ELR (cell line): ENCODE results near the gene ST3GAL3.

Experiments used
- DNase-seq: peaks from one replicate; pipeline ENCODE4 v3.0.0-alpha.2; 2015; ENCODE audit warnings: low read depth

Gene ST3GAL3

DNA sequence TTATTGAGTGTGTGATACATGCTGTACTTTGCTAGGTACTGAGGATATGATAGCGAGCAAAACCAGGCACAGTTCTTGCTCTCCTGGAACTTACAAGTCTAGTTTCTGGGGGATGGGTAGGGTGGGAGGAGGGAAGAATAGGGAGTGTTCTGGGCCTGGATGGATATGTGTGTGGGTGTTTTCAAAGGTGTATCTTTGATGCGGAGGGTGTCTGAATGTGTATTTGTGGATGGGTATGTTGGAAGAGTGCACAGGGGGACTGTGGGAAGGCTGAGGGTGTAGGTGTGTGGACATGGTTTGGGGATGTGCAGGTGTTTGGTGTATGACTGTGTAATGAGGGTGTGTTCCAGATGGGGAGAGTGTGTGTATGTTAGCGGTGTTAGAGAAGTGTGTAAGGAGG is 258.0 kb downstream of the ST3GAL3 start:
- DNase-seq = no peak

DNA sequence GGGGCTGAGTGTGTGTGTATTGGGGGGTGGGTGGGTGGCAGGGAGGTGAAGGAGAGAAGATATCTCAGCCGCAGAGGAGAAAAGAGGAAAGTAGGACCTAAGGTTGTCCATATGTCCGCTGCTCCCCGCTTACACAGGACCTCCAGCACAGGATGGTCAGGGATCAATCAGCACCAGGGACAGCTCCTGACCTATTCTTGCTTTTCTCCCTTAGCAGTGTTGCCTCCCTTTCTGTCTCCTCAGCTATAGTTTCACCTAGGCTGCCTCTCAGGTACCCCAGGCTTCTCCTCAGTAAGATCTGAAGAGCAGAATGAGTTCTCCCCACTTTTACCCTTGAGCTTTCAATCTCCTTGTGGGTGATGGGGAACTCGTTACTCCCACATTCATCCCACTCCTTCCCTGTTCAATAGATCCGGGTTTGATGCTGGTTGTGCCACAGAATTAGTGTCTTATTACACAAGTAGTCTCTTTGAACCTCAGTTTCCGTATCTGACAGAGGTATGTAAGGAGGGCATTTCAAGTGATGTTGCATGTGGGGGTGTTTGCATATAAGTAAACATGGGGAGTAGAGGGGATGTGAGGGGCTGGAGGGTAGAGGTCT is 261.1 kb downstream of the ST3GAL3 start:
- DNase-seq = peak; percentile 51

DNA sequence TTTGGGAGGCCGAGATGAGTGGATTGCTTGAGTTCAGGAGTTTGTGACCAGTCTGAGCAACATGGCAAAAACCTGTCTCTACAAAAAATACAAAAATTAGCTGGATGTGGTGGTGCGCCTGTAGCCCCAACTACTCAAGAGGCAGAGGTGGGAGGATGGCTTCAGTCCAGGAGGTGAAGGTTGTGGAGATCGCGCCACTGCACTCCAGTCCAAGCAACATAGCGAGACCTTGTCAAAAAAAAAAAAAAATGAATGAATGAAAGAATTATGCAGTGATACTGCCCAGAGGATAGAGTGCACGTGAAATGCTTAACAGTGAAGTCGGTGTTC is 262.0 kb downstream of the ST3GAL3 start:
- DNase-seq = no peak

DNA sequence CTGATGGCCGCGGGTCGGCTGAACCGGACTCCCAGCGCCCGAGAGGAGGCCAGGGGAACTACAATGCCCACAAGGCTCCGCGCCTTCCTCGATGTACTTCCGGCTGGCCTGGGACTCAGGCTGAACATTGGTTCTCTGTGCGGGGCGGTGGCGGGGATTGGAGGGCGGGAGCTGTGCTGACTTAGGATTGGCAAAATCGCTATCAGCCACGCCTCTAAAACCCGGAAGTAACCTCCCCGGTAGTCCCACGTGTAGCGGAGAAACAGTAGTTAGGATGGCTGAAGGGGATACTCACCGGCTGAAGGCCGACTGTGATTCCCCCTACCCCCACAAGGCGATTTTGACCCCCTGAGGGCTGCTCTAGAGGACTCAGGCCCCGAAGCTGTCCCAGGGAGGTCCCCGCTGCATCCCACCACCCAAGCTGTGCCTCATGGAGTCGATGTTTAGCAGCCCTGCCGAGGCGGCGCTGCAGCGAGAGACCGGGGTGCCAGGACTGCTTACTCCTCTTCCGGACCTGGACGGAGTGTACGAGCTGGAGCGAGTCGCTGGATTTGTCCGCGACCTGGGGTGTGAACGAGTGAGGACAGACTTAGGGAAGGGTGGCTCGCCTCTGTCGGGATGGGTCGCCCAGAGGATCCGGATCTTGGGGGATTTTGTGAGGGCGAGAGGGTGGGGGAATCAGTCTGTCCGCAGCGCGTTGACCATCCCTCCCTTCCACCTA is 262.6 kb downstream of the ST3GAL3 start, which contains the start of gene DPH2:
Gene DPH2, plus strand, starts transcription at position 265 of the 721 bp plus-strand sequence. Its CDS starts 166 bp downstream, at position 431.
- peak; percentile 99 for DNase-seq

DNA sequence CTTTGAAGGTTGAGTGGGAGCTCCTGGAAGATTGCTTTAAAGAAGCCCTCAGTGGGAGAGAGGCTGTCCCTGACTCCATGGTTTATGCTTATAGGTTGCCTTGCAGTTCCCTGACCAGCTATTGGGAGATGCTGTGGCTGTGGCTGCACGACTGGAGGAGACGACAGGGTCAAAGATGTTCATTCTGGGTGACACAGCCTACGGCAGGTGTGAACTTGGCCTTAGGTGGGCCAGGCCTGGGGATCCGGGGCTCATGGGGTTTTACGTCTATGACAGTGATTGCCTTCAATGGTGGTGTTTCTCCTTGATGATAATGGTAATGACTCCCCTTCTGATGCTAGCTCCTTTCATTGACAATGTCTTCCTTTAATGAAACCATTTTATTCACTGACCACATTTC is 263.2 kb downstream of the ST3GAL3 start:
- no peak for DNase-seq

DNA sequence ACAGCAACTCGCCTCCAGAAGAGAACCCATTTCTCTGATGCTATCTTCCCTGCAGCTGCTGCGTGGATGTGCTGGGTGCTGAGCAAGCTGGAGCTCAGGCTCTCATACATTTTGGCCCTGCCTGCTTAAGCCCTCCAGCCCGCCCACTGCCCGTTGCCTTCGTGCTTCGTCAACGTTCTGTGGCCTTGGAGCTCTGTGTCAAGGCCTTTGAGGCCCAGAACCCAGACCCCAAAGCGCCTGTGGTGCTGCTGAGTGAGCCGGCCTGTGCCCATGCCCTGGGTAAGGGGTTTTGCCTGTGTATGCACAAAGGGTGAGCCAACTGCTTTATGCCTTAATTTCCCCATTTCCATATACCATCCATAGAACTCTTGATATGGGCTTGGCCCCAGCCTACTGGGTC is 263.6 kb downstream of the ST3GAL3 start:
- no peak for DNase-seq

DNA sequence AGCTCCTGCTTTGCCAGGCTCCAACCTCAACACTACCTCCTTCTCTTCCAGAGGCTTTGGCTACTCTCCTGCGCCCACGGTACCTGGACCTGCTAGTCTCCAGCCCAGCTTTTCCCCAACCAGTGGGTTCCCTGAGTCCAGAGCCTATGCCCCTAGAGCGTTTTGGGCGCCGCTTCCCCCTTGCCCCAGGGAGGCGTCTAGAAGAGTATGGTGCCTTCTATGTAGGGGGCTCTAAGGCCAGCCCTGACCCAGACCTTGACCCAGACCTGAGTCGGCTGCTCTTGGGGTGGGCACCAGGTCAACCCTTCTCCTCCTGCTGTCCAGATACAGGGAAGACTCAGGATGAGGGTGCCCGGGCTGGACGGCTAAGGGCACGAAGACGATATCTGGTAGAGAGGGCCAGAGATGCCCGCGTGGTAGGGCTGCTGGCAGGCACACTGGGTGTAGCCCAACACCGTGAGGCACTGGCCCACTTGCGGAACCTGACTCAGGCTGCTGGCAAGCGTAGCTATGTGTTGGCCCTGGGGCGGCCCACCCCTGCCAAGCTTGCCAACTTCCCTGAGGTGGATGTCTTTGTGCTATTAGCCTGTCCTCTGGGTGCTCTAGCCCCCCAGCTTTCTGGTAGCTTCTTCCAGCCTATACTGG is 264.1 kb downstream of the ST3GAL3 start:
- DNase-seq = no peak

DNA sequence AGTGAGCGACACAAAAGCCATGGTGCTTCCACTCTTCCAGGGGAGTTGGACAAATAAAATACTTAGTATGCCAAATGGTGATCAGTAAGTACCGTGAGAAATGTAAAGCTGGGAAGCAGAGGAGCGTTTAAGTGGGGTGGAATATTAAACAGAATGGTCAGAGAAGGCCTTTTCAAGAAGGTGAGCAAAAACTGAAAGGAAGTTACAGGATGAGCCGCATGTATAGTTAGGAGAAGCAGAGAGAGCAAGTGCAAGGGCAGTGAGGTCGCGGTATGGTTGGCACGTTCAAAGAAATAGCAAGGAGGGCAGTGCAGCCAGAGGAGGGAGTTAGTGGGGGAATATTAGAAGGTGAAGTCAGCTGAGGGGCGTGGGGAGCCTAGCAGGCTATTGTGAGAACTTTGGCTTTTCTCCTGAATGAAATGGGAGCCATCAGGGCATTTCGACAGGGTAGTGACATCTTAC is 266.7 kb downstream of the ST3GAL3 start:
- peak; percentile 32 for DNase-seq

DNA sequence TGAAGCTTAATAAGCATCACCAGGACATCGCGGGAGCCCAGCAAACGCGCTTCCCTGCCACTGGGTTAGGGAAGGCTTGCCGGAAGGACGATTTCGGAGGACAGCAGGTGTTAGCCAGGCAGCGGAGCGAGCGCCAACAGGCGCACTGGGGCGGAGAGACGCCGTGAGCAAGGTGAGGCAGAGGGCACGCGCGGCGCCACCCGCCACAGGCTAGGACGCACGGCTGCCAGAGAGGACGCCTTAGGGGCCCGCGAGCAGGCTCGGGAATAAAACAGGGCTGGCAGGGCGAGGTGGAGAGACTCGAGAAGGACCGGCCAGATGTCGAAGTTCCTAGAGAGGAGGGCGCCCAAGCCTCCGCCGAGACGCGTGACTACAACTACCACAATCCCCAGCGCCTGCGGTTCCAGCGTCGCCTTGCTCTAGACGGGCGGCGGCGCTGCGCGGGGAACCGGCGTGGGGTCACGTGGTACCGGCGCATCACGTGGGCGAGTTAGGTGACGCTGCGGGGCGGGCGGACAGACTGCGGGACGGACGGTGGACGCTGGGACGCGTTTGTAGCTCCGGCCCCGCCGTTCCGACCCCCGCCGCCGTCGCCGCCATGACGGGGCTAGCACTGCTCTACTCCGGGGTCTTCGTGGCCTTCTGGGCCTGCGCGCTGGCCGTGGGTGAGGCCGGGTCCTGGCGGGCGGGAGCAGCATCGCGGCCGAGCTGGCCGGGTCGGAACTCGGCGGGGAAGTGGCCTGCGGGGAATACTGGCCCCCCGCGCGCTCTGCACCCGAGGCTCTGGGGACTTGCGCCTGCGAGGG is 267.3 kb downstream of the ST3GAL3 start, which contains the start of gene ATP6V0B:
Gene ATP6V0B, plus strand, starts transcription at position 518 of the 806 bp plus-strand sequence. Its CDS starts 81 bp downstream, at position 599.
- peak; percentile 97 for DNase-seq

DNA sequence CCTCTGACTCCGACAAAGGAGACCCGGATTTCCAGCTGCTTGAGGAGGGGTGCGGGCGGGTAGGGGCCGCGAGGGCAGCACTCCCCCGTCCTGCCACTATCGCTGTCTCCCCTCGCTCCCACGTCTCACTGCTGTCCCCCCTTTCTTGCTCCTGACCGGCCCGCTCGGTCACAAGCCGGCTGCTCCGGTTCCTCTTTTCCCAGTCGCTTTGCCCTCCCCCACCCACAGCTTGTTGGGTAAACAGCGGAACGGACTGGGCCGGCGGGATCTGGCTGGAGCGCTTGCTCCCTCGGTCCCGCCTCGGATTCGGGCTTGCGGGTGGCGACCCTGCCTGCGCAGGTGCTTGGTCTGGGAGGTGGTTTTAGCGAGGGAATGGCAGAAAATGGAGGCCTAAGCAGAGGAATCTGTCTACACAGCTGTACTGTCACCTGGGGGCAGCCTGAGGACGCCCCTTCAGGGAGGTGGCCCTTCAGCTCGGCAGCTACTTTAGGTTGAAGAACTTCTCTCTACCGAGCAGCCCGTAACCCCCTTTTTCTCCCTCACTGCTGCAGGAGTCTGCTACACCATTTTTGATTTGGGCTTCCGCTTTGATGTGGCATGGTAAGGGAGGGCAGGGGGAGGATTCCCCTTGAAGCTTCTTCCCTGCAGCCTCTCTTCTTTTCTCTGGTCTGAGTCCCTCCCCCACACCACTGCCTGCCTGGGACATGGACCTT is 268.1 kb downstream of the ST3GAL3 start:
- peak; percentile 42 for DNase-seq

DNA sequence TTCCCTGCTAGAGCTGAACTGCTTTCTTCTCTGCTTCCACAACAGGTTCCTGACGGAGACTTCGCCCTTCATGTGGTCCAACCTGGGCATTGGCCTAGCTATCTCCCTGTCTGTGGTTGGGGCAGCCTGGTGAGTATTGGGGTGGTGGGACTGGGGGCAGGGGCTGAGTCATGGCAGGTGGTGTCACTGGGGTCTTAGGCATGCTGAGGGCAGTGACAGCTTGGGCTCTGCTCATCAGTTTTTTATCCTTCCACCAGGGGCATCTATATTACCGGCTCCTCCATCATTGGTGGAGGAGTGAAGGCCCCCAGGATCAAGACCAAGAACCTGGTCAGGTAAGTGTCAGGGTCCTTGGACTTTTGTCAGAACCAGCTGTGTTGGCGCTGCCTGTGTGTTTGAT is 268.7 kb downstream of the ST3GAL3 start:
- DNase-seq = peak; percentile 35

DNA sequence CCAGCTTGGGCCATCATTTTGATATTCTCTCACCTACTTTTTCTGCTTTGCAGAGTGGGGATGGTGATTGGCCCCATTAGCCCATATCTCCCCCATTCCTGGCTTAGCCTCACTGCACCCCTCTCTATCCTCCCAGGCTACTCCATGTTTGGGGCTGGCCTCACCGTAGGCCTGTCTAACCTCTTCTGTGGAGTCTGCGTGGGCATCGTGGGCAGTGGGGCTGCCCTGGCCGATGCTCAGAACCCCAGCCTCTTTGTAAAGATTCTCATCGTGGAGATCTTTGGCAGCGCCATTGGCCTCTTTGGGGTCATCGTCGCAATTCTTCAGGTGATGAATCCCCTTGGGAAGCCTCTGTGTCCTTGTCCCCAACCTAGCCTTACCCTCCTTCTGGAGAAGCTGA is 269.6 kb downstream of the ST3GAL3 start:
- DNase-seq = no peak

DNA sequence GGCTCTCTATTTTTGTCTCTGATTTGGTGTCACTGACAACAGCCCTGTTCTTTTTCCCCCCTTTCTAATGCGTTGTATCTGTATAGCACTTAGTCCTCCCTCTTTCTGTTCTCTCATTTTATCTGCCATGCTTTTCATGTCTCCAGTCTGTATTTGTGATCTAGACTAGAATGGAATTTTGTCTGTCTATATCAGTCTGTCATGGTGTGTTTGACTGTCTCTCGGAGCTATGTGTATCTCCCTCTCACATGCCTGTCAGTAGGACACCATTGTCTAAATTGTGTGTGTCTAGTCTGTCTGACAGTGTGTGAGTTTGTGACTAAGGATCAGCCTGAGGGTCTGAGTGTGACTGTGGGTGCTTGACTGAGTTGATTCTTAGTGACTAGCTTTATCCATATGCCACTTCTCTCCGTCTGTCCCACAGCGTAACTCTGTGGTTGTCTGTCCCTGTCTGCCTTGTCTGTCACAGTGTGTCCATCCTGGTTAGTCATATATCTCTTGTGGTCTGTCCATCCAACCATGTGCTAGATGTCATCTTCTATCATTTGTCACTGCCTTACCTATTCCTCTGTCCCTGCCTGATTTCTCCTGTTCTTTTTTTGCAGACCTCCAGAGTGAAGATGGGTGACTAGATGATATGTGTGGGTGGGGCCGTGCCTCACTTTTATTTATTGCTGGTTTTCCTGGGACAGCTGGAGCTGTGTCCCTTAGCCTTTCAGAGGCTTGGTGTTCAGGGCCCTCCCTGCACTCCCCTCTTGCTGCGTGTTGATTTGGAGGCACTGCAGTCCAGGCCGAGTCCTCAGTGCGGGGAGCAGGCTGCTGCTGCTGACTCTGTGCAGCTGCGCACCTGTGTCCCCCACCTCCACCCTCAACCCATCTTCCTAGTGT is 270.3 kb downstream of the ST3GAL3 start:
- no peak for DNase-seq

DNA sequence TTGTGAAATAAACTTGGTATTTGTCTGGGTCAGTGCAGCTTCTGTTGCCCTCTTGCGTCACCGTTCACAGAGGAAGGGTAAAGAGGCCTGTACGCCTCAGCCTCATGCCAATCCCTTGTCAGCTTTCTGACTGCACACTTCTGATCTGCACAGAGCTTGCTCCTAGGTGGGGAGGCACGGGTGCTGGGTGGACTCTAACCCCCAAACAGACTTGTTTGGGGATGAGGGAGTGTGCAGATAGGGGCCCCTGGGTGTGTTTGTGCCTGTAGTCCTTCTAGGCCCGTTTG is 270.9 kb downstream of the ST3GAL3 start:
- no peak for DNase-seq

DNA sequence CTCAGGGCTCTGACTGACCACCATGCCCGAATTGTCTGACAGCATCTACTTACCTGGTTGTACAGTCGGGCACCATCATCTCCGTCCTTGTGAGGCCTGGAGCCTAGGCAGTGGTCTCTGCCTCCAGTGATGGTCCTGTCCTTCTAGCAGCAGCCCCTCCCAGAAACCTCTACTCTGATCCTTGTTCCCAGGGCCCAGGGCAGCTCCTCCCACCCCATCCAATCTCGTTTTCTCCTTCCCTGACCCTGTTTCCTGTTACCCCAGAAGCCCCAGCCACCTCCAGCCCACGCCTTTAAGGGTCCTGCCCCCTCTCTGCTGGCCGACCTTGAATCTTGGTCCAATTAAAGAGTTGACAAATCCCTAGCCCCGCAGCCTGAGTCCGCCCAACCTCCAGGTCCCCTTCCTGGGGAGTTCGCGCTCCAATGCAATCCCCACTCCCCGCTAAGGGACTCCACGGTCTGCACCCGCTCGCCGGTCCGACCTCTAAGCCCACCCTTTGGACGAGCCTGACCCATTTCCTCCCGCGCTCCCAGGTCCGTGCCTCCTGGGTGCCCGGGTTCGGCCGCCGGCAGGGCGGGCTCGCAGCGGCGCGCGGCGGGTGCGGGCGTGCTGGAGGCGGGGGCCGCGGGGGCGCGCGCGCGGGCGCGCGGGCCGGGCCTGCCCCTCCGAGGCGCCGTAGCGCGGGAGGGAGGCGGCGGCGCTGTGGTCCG is 271.4 kb downstream of the ST3GAL3 start, which contains the start of gene B4GALT2:
Gene B4GALT2, plus strand, starts transcription at position 660 of the 710 bp plus-strand sequence. CDS start 1,951 bp downstream, outside the sequence.
- DNase-seq = peak; percentile 62

DNA sequence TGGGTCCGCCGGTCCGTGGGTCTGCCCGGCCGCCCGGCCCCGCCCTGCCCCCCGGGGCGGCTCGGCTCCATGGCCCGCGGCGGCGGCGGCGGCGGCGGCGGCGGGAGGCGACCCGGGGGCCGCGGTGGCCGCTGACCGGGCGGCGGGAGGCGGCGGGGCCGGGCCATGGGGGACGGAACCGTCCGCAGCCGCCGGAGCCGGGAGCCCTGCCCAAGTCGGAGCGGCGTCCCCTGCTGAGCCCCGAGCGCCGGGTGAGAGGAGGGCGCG is 271.9 kb downstream of the ST3GAL3 start:
- no peak for DNase-seq

DNA sequence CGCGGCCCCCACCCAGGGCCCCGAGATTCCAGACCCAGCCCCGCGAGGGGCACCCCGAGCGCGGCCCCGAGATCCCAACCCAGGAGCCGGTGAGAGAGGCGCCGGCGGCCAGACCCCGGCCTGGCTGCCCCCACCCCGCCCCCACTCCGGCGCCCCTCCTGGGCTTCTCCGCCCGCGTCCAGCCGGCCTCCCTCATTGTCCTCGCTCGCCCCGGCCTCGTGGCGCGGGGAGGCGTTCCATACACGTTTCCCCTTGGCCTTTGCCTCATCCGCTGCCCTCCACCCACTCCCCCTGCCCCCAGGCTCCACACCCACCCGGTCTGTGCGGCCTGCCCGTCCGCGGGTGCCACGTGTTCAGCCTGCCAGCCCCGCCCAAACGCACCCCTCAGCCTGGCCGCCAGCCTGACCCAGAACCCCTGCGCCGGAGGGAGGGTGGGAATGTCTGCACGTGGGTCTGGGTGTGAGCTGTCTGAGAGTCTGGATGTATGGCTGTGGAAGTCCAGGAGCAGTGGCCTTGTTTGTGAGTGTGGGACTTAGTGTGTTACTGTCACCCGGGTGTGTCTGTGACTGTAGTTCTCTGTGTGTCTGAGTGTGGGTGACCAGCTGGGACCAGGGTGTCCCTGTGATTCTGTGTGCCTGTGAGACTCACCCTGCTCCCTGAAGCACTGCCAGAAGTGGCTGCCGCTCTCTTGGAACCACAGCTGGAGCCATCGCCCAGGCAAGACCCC is 272.4 kb downstream of the ST3GAL3 start:
- DNase-seq = peak; percentile 79

DNA sequence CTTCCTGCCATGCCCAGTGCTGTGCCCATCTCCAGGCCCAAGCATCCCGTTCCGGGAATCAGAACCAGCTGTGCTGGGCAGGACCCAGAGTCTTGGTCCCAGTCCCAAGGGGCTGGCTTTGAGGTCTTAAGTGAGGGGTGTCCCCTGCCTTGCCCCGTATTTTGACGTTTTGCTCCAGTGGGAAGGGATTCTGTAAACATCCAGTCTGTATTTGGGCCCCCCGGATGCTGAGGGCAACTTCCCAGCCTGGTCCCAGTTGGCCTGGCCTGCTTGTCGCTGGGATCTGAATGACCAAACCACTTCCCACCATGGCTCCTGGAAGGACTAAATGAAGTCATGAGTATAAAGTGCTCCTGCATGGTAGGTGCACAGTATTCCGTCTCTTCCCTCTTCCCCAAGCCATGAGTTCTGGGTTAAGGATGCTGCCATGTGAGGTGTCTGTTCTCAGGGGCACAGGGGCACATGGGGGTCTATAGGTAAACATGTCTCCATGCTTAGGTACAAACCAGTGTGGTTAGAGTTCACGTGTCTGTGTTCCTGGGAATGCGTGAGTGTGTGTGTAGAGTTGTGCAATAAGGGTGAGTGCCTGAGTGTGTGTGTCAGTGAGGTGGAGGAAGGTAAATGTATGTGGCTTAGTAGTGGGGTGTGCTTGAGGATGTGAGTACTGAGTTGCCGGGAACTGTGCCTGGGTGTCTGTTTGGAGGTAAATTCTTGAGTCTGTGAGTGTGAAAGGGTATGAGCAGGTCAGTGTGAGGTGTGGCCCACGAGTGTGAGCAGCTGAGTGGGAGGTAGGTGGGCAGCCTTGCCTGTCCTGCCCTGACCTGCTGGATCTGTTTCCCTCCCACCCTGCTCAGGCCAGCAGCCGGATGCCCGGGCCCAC is 273.2 kb downstream of the ST3GAL3 start:
- peak; percentile 64 for DNase-seq
